ENCODE results near the gene UPP1. TPM values are rescaled to one million over a fixed set of nuclear protein-coding genes. Genes with fewer than 3 reads are reported as not detected.
"Not testable (repeated sequence)": the region's sequence is repeated elsewhere in the genome, so short reads cannot be mapped to it uniquely, and the experiment has no call there.

Gene UPP1
- total and polyA plus RNA-seq, 2 of the 4 experiments (the other 2 are of a cell fraction) = 3.9 to 14.5 TPM

DNA sequence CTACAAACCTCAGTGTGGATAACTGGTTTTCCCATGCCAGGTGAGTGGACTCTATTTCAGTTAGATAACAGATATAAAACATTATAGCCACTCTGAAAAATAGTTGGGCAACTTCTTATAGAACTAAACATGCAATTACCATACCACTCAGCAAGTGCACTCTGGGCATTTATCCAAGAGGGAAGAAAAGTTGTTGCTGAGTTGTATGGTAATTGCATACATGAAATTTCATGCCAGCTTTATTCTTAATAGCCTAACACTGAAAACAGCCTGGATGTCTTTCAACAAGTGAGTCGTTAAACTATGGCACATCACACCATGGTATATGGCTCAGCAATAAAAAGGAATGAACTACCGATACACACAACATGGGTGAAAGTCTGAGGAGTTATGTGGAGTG is 10.6 kb upstream of the UPP1 start:
- WGBS, 2 experiments (ENCODE audit: extremely low coverage in 2 of 2, insufficient read length in 1 of 2) = no CpG with 5 or more reads among the region's 2 CpGs
- in situ Hi-C loops (cut with MboI; ENCODE audit: low sequenced_read_pairs) (no loop called here), intact Hi-C loops (cut with micrococcal nuclease) (no loop called here), dilution Hi-C loops (cut with HindIII; ENCODE audit: low sequenced_read_pairs, unreplicated experiment) (no loop called here)
- H2BK120ac ChIP-seq (ENCODE audit: low read depth, low read length) = no peak overlapping the region
- H3K79me1 ChIP-seq (ENCODE audit: low read depth in 1 of 2, low read length in 2 of 2) = no peaks in the 10 kb centered on the region
- H3K9me3 ChIP-seq (ENCODE audit: control insufficient read depth, insufficient read depth, low read length) = no peaks in the 10 kb centered on the region
- no peak overlapping the region for H3K4ac ChIP-seq (ENCODE audit: low read depth, low read length)
- no peak overlapping the region for H3K23ac ChIP-seq (ENCODE audit: low read depth, low read length)
- H3K36me3 ChIP-seq (ENCODE audit: control insufficient read depth, insufficient read depth, low read length) = no peaks in the 10 kb centered on the region
- no peak overlapping the region for H3K4me2 ChIP-seq (ENCODE audit: low read depth, low read length)
- no peak overlapping the region for H2BK15ac ChIP-seq (ENCODE audit: low read depth, low read length)
- no peak overlapping the region for H3K27ac ChIP-seq (ENCODE audit: insufficient read depth, low read length)
- POLR2A ChIA-PET (ENCODE audit: unreplicated experiment) = no interaction called here
- H4K91ac ChIP-seq (ENCODE audit: insufficient read depth, low read depth, low read length) = no peak overlapping the region
- no peak overlapping the region for H3K9ac ChIP-seq (ENCODE audit: low read depth, low read length)
- H4K5ac ChIP-seq (ENCODE audit: low read depth, low read length) = no peak overlapping the region
- H3K9me1 ChIP-seq (ENCODE audit: insufficient read depth, low read length) = peaks cover 5% of the 10 kb centered on the region
- BruUV-seq (replicated peaks) = no TSS peak
- H4K20me1 ChIP-seq (ENCODE audit: insufficient read depth, low read length) = 0 out of 2 replicates have a peak, but pooled peaks cover 2% of the 10 kb centered on the region
- no peak overlapping the region for H3K4me3 ChIP-seq (ENCODE audit: insufficient read depth, low read depth, low read length)
- H3K27me3 ChIP-seq (ENCODE audit: control insufficient read depth, insufficient read depth, low read length) = no peaks in the 10 kb centered on the region
- CTCF ChIA-PET = interaction anchor here (1.1 kb wide), 1 partner anchor 58 kb away, joined by 3 read pairs; no protein-coding TSS in a partner anchor
- no peak for ATAC-seq (ENCODE audit: low read depth)
- TF ChIP-seq POLR2A (IDR thresholded peaks at IDR 0.05; ENCODE audit: low read depth, low read length) (no peak), USF2 (IDR thresholded peaks at IDR 0.05; ENCODE audit: low read depth, low read length) (no peak), CHD1 (IDR thresholded peaks at IDR 0.05; ENCODE audit: low read depth, low read length) (no peak), BHLHE40 (IDR thresholded peaks at IDR 0.05; ENCODE audit: low read depth, low read length) (no peak), CEBPB (IDR thresholded peaks at IDR 0.05; ENCODE audit: low read depth, low read length) (no peak), MXI1 (IDR thresholded peaks at IDR 0.05; ENCODE audit: borderline replicate concordance, low read depth, low read length) (no peak), SMC3 (IDR thresholded peaks at IDR 0.05; ENCODE audit: low read depth, low read length) (no peak)
- TF ChIP-seq, protein P1, sequence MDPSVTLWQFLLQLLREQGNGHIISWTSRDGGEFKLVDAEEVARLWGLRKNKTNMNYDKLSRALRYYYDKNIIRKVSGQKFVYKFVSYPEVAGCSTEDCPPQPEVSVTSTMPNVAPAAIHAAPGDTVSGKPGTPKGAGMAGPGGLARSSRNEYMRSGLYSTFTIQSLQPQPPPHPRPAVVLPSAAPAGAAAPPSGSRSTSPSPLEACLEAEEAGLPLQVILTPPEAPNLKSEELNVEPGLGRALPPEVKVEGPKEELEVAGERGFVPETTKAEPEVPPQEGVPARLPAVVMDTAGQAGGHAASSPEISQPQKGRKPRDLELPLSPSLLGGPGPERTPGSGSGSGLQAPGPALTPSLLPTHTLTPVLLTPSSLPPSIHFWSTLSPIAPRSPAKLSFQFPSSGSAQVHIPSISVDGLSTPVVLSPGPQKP (IDR thresholded peaks at IDR 0.05; ENCODE audit: borderline replicate concordance, low read depth, low read length) = no peak
- H2BK5ac ChIP-seq (ENCODE audit: low read depth, low read length, poor library complexity, severe bottlenecking) = no peak overlapping the region
- no peak overlapping the region for H2AK9ac ChIP-seq (replicated peaks; ENCODE audit: low read depth, low read length, poor library complexity)
- H4K8ac ChIP-seq (ENCODE audit: low read depth in 2 of 2, low read length in 2 of 2) = no peak overlapping the region
- H2AK5ac ChIP-seq (ENCODE audit: low read depth, low read length) = no peak overlapping the region
- no peak overlapping the region for H2BK20ac ChIP-seq (ENCODE audit: low read depth, low read length)
- no peak overlapping the region for H2AFZ ChIP-seq (replicated peaks; ENCODE audit: low read length, poor library complexity)
- H3K56ac ChIP-seq (ENCODE audit: extremely low read depth, insufficient read depth, low read length) = no peak overlapping the region
- H3K14ac ChIP-seq (replicated peaks; ENCODE audit: low read depth, low read length) = no peak overlapping the region
- no peak for DNase-seq
- H3K4me1 ChIP-seq (ENCODE audit: control insufficient read depth, insufficient read depth, low read length) = peaks cover 5% of the 10 kb centered on the region
- H3K18ac ChIP-seq (ENCODE audit: low read depth, low read length) = no peak overlapping the region

DNA sequence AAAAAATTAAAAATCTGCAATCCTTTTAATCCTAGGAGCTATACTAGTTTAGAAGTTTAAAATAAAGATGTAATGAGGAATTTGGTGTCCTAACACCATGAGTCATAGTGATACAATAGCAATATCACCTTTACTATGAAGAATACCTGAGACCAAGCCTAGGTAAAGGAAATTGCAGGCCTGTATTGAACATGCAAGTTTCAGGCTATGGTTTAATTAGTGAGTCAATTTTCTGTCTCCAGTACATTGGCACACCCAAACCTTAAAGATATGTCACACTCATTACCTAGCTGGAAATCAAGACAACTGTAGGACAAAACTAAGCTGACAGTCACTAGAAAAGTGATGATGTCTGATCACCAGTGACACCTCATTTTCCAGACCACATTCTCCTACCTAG is 6.7 kb upstream of the UPP1 start:
- H3K9me1 ChIP-seq (ENCODE audit: insufficient read depth, low read length) = peaks cover 21% of the 10 kb centered on the region
- H3K27ac ChIP-seq (ENCODE audit: insufficient read depth, low read length); BruUV-seq (replicated peaks); H2BK15ac ChIP-seq (ENCODE audit: low read depth, low read length); H3K23ac ChIP-seq (ENCODE audit: low read depth, low read length); H4K5ac ChIP-seq (ENCODE audit: low read depth, low read length); H3K18ac ChIP-seq (ENCODE audit: low read depth, low read length); H3K4me3 ChIP-seq (ENCODE audit: insufficient read depth, low read depth, low read length); H2AK9ac ChIP-seq (replicated peaks; ENCODE audit: low read depth, low read length, poor library complexity); POLR2A ChIA-PET (ENCODE audit: unreplicated experiment); H3K79me1 ChIP-seq (ENCODE audit: low read depth in 1 of 2, low read length in 2 of 2); H2AFZ ChIP-seq (replicated peaks; ENCODE audit: low read length, poor library complexity); in situ Hi-C loops (cut with MboI; ENCODE audit: low sequenced_read_pairs); H3K27me3 ChIP-seq (ENCODE audit: control insufficient read depth, insufficient read depth, low read length); DNase-seq; H3K9me3 ChIP-seq (ENCODE audit: control insufficient read depth, insufficient read depth, low read length); CTCF ChIA-PET; dilution Hi-C loops (cut with HindIII; ENCODE audit: low sequenced_read_pairs, unreplicated experiment); H4K8ac ChIP-seq (ENCODE audit: low read depth in 2 of 2, low read length in 2 of 2); H3K36me3 ChIP-seq (ENCODE audit: control insufficient read depth, insufficient read depth, low read length); ATAC-seq (ENCODE audit: low read depth); H2BK5ac ChIP-seq (ENCODE audit: low read depth, low read length, poor library complexity, severe bottlenecking); H4K91ac ChIP-seq (ENCODE audit: insufficient read depth, low read depth, low read length); H4K20me1 ChIP-seq (ENCODE audit: insufficient read depth, low read length); H3K9ac ChIP-seq (ENCODE audit: low read depth, low read length); H3K4me2 ChIP-seq (ENCODE audit: low read depth, low read length); intact Hi-C loops (cut with micrococcal nuclease); H3K56ac ChIP-seq (ENCODE audit: extremely low read depth, insufficient read depth, low read length): not testable (repeated sequence)
- peak overlapping the region; percentile 58 for H3K4ac ChIP-seq (ENCODE audit: low read depth, low read length)
- H3K14ac ChIP-seq (replicated peaks; ENCODE audit: low read depth, low read length) = peak overlapping the region; percentile 47; the same call in 1 of the 2 replicates
- H2BK120ac ChIP-seq (ENCODE audit: low read depth, low read length) = peak overlapping the region; percentile 35
- H3K4me1 ChIP-seq (ENCODE audit: control insufficient read depth, insufficient read depth, low read length) = peaks cover 17% of the 10 kb centered on the region
- peak overlapping the region; percentile 51; the same call in 1 of the 2 replicates for H2AK5ac ChIP-seq (ENCODE audit: low read depth, low read length)
- peak overlapping the region; percentile 55; the same call in 1 of the 2 replicates for H2BK20ac ChIP-seq (ENCODE audit: low read depth, low read length)

Data from IMR-90 (cell line).